Measurements from ENCODE around the gene PLCH1.

DNA sequence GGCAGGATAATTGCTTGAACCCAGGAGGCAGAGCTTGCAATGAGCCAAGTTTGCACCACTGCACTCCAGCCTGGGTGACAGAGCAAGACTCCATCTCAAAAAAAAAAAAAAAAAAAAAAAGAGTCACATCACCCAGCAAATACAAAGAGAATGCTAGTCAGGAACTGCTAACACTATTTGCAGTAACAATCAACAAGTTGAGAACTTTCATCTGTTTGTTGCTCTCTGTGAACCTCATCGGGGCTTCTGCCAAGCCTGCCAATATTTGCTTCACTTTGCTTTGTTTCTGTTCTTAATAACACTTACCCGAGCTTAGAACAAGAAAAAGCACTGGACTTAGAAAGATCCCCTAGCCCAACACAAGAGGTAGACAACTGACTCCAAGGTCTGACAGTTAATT lies 76.9 kb downstream of the PLCH1 start:
- TF ChIP-seq CTCF (conservative IDR thresholded peaks at IDR 0.05) (no peak), EZH2 (IDR thresholded peaks at IDR 0.05; ENCODE audit: low read depth) (no peak)
